AG04449 (cell line): ENCODE measurements around the gene MANBA.

Source experiments
- CTCF ChIA-PET: fragments of 350-600 bp; formaldehyde crosslinking; extraction: SDS; loops from one replicate; lab custom pipeline; 2021; ENCODE audit warnings: antibody characterized with exemption; lab: Yijun Ruan, JAX
- POLR2A ChIA-PET: fragments of 400-600, 350-600 bp; formaldehyde crosslinking; extraction: SDS; loops from one replicate; lab custom pipeline; 2020; ENCODE audit warnings: antibody characterized with exemption, inconsistent platforms; lab: Yijun Ruan, JAX
- DNase-seq: peaks from one replicate; pipeline ENCODE4 v3.0.0-alpha.2; 2010; ENCODE audit warnings: low read depth, low spot score
- H3K4me3 ChIP-seq: 2 replicates; pipeline ENCODE4 v1.5.1; 2011; ENCODE audit warnings: low read depth, mild to moderate bottlenecking, control low read depth, low read length
- TF ChIP-seq, protein P1 (sequence below): IDR thresholded peaks from one replicate; pipeline ENCODE4 v1.5.1; 2011; ENCODE audit warnings: mild to moderate bottlenecking, moderate library complexity, low read length, control low read depth, inconsistent platforms; ENCODE audit not compliant: insufficient read depth; ENCODE audit errors: missing control alignments

Gene MANBA

DNA sequence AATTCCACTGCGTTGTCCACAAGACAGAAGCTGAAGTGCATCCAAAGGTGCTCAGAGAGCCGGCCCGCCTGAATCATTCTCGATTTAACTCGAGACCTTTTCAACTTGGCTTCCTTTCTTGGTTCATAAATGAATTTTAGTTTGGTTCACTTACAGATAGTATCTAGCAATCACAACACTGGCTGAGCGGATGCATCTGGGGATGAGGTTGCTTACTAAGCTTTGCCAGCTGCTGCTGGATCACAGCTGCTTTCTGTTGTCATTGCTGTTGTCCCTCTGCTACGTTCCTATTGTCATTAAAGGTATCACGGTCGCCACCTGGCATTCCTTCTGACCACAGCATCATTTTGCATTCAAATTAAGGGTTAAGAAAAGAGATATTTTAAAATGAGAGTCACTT lies 144.1 kb downstream of the MANBA start:
- ChIA-PET CTCF (interaction anchor here (3.7 kb wide), 1 partner anchor 391 kb away, joined by 15 read pairs; no protein-coding TSS in a partner anchor), POLR2A (no interaction called here)
- DNase-seq, result no peak
- no peak overlapping the region for H3K4me3 ChIP-seq
- TF ChIP-seq, protein P1, sequence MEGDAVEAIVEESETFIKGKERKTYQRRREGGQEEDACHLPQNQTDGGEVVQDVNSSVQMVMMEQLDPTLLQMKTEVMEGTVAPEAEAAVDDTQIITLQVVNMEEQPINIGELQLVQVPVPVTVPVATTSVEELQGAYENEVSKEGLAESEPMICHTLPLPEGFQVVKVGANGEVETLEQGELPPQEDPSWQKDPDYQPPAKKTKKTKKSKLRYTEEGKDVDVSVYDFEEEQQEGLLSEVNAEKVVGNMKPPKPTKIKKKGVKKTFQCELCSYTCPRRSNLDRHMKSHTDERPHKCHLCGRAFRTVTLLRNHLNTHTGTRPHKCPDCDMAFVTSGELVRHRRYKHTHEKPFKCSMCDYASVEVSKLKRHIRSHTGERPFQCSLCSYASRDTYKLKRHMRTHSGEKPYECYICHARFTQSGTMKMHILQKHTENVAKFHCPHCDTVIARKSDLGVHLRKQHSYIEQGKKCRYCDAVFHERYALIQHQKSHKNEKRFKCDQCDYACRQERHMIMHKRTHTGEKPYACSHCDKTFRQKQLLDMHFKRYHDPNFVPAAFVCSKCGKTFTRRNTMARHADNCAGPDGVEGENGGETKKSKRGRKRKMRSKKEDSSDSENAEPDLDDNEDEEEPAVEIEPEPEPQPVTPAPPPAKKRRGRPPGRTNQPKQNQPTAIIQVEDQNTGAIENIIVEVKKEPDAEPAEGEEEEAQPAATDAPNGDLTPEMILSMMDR, result no peak

GRCh38 chr4:102614801-102615200 lies 146.0 kb downstream of the MANBA start:
- no peak overlapping the region for H3K4me3 ChIP-seq
- POLR2A ChIA-PET, result no interaction called here
- DNase-seq, result no peak
- TF ChIP-seq, protein P1, result no peak
- CTCF ChIA-PET, result no interaction called here

- H3K4me3 ChIP-seq, result no peak overlapping the region
- no peak for DNase-seq
- POLR2A ChIA-PET, result interaction anchor here (1.2 kb wide), 1 partner anchor 256 kb away, joined by 3 read pairs; the partner anchor contains the start of gene CISD2
- TF ChIP-seq, protein P1, result no peak
- CTCF ChIA-PET, result interaction anchor here (0.7 to 4.8 kb wide), 2 partner anchors 7 to 16 kb away, joined by 3 to 31 read pairs; no protein-coding TSS in a partner anchor
These were observed 147.9 kb downstream of the MANBA start for GRCh38 chr4:102612824-102613366.

DNA sequence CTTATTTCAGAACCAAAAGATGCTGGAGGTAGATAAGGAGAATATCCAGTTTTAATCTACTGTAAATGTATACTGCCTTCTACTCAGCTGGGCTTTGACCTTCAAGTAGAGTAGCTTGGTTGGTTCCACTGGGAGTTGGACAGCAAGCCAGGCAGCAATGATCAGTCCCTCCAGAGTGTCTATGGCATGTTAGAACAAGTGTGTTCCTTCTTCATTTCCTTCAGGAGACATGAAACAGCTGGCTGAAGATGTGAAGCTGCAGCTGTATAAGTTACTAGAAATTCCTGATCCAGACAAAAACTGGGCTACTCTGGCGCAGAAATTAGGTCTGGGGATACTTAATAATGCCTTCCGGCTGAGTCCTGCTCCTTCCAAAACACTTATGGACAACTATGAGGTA lies 148.6 kb downstream of the MANBA start:
- DNase-seq, result no peak
- CTCF ChIA-PET, result interaction anchor here (0.7 to 4.8 kb wide), 4 partner anchors 8 to 396 kb away, joined by 3 to 31 read pairs (median 8); no protein-coding TSS in a partner anchor

GRCh38 chr4:102610476-102610875 lies 150.3 kb downstream of the MANBA start:
- no peak for DNase-seq
- H3K4me3 ChIP-seq, result no peak overlapping the region
- POLR2A ChIA-PET, result no interaction called here
- TF ChIP-seq, protein P1, result no peak
- CTCF ChIA-PET, result interaction anchor here (1.1 to 4.8 kb wide), 6 partner anchors 9 to 398 kb away, joined by 3 to 31 read pairs (median 8); no protein-coding TSS in a partner anchor

More for the DNA sequence above, 148.6 kb downstream of the MANBA start:
- H3K4me3 ChIP-seq, result no peak overlapping the region
- TF ChIP-seq, protein P1, result no peak
- POLR2A ChIA-PET, result interaction anchor here (1.2 kb wide), 1 partner anchor 257 kb away, joined by 3 read pairs; the partner anchor contains the start of gene CISD2

DNA sequence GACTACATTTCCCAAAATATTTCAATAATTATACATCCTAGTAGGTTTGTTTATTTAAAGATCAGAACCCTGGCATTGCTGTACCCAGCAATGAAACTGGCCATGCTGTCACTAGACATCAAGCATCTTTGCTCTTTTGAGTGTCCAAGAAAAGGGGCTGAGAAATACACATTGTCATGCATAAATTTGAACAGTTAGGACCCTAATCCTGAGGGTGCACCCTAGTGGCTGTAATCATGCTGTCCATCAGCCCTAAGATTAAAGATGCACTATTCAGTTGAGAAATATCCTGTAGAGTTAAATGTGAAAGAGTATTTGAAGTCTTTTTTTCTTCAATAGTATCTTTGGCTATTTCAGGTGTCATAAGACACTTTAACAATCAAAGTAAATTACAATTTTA lies 150.8 kb downstream of the MANBA start:
- TF ChIP-seq, protein P1, result peak; percentile 26
- ChIA-PET CTCF (interaction anchor here (0.7 to 4.8 kb wide), 9 partner anchors 10 to 399 kb away, joined by 3 to 31 read pairs (median 5); no protein-coding TSS in a partner anchor), POLR2A (no interaction called here)
- H3K4me3 ChIP-seq, result no peak overlapping the region
- DNase-seq, result no peak
